ENCODE results near the gene PDSS2. TPM values are rescaled to one million over a fixed set of nuclear protein-coding genes. Genes with fewer than 3 reads are reported as not detected.

Gene PDSS2
- polyA plus RNA-seq, 1 of the 3 experiments (the other 2 are of a cell fraction), result 5.6 TPM

GRCh38 chr6:107214655-107215054, 244.7 kb downstream of the PDSS2 start (continued):
- TF ChIP-seq REST (IDR thresholded peaks at IDR 0.05; ENCODE audit: low read depth, low read length) (no peak), MEF2A (IDR thresholded peaks at IDR 0.05; ENCODE audit: borderline replicate concordance, low read depth) (no peak)

DNA sequence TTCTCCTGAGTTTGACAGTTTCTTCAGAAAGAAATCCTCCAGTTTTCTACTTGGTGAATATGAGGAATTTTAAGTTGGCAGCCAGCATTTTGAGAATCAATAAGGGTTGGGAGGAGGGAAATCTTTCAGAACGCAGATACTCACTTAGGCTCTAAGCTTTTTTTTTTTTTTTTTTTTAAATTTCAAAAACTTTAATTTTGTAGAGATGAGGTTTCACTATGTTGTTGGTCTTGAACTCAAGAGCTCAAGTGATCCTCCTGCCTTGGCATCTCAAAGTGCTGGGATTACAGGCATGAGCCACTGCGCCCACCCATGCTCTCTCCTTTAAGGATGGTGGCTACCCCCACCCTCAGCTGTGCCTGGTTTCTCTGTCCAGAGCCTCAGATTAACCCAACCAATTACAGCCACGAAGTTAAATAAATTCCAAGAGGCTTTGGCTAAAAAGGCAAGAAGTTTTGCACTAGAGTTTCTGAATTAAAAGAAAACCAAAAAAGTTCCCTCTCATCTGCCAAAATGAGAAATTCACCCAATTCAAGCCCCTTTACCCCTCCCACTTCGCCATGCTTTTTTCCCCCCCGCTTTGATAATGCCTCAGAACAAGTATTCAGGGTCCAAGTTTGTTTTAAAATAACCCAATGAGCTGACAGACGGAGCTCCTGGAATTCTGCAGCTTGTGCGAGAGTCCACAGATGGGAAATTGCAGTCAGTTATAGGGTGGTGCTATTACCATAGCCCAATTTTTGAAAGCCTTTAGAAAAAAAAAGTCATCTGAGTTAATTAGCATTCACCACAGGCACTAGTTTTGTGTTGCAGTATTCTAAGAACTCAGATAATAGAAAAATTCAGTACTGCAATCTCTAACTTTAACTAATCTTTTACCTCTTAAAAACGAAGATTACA, 249.7 kb downstream of the PDSS2 start:
- Histone ChIP-seq H2AFZ (ENCODE audit: low read depth) (no peak overlapping the region), H3K79me2 (ENCODE audit: insufficient read depth) (no peaks in the 10 kb centered on the region), H3K36me3 (replicated peaks in 1 of 2; ENCODE audit: control insufficient read depth in 1 of 2, insufficient read depth in 2 of 2, low read length in 1 of 2) (no peaks in the 10 kb centered on the region), H3F3A (replicated peaks; ENCODE audit: insufficient read depth) (no peaks in the 10 kb centered on the region), H3K4me2 (no peak overlapping the region), H3K27ac (ENCODE audit: low read depth in 2 of 2, low read length in 1 of 2) (no peak overlapping the region), H3K9me2 (no peaks in the 10 kb centered on the region), H4K20me1 (ENCODE audit: insufficient read depth) (no peaks in the 10 kb centered on the region), H3K9me3 (no peaks in the 10 kb centered on the region), H3K9ac (no peak overlapping the region), H3K4me3 (ENCODE audit: low read depth in 2 of 2, low read length in 1 of 2) (no peak overlapping the region), H3K4me1 (ENCODE audit: control insufficient read depth in 1 of 2, insufficient read depth in 2 of 2, low read depth in 1 of 2, low read length in 1 of 2) (0 out of 4 replicates have a peak, but pooled peaks cover 0 to 5% of the 10 kb centered on the region in 2 experiments), H3K27me3 (ENCODE audit: insufficient read depth) (no peaks in the 10 kb centered on the region)
- TF ChIP-seq GABPA (IDR thresholded peaks at IDR 0.05; ENCODE audit: low read depth) (no peak), MEF2A (IDR thresholded peaks at IDR 0.05; ENCODE audit: borderline replicate concordance, low read depth) (no peak), CHD2 (IDR thresholded peaks at IDR 0.05; ENCODE audit: low read length, partially characterized antibody) (no peak), TEAD4 (IDR thresholded peaks at IDR 0.05; ENCODE audit: borderline replicate concordance, insufficient read depth) (no peak), GATA2 (CRISPR knock-in tag; IDR thresholded peaks at IDR 0.05) (no peak), RCOR1 (IDR thresholded peaks at IDR 0.05; ENCODE audit: low read length) (no peak), MXI1 (IDR thresholded peaks at IDR 0.05; ENCODE audit: low read depth, low read length) (no peak), FOSL2 (IDR thresholded peaks at IDR 0.05; ENCODE audit: borderline replicate concordance, low read depth) (no peak), SIN3A (IDR thresholded peaks at IDR 0.05; ENCODE audit: borderline replicate concordance, low read depth, low read length) (no peak), PBX3 (IDR thresholded peaks at IDR 0.05) (no peak), FOXM1 (IDR thresholded peaks at IDR 0.05; ENCODE audit: low read depth) (no peak), TCF12 (IDR thresholded peaks at IDR 0.05) (no peak)
- TF ChIP-seq, protein P1, sequence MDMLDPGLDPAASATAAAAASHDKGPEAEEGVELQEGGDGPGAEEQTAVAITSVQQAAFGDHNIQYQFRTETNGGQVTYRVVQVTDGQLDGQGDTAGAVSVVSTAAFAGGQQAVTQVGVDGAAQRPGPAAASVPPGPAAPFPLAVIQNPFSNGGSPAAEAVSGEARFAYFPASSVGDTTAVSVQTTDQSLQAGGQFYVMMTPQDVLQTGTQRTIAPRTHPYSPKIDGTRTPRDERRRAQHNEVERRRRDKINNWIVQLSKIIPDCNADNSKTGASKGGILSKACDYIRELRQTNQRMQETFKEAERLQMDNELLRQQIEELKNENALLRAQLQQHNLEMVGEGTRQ (IDR thresholded peaks at IDR 0.05; ENCODE audit: borderline replicate concordance, low read depth, low read length), result no peak
- ChIA-PET CTCF (interaction anchor here (1.6 kb wide), 1 partner anchor 16 kb away, joined by 5 read pairs; no protein-coding TSS in a partner anchor), POLR2A (no interaction called here)
- WGBS (ENCODE audit: low lambda C conversion rate), result 89% methylated on average over 8 of the region's 8 CpGs
- no peak for DNase-seq
